HG02840 (cell line): ENCODE results near the gene SLC31A1.
"Not testable (repeated sequence)": the region's sequence is repeated elsewhere in the genome, so short reads cannot be mapped to it uniquely, and the experiment has no call there.

Experiments
- ATAC-seq: cut with Tn5 transposase; IDR thresholded peaks from one replicate; pipeline ENCODE4 v1.9.1; 2021; ENCODE audit warnings: mild to moderate bottlenecking, moderate library complexity, moderate number of reproducible peaks; ENCODE audit not compliant: unreplicated experiment, low FRiP score

Gene SLC31A1

DNA sequence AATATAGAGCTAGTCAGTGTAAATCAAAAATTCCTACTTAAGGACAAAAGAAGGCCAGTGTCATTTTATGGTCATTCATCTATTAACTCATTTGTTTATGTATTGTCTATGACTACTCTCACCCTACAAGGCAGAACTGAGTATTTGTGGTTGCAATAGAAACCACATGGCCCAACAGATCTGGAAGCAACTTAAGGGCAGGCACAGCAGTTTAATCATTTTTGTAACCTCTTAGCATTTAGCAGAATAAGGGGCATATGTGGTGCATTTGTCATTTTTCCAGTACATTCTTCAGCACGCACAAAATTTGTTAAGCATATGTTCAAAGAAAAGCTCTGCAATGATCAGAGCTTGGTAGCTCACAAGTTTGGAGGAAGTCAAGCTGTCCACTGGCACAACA is 1.4 kb upstream of the SLC31A1 start:
- ATAC-seq, result no peak

DNA sequence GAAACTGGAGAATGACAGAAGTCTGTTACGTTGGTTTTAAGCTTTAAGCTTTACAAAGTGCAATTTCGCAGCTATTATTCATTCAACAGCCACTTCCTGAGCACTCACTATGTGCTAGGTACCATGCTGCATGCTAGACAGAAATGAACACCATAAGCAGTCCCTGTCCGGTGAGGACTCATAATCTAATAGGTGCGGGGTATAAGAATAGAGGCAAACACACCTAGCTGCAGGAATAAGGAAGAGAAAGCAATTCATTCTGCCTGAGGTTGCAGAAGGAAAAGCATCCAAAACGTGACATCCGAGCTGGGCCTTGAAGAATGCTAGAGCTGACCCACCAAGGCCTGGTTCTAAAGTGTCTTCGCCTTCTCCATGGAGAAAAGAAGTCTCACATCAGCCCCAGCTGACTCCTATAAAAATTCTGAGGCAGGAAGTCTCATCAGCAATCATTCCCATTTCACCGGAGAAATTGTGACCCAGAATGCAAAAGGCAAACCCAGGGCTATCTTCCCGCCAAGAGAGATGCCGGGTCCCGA is 809 bp upstream of the SLC31A1 start:
- ATAC-seq, result no peak

DNA sequence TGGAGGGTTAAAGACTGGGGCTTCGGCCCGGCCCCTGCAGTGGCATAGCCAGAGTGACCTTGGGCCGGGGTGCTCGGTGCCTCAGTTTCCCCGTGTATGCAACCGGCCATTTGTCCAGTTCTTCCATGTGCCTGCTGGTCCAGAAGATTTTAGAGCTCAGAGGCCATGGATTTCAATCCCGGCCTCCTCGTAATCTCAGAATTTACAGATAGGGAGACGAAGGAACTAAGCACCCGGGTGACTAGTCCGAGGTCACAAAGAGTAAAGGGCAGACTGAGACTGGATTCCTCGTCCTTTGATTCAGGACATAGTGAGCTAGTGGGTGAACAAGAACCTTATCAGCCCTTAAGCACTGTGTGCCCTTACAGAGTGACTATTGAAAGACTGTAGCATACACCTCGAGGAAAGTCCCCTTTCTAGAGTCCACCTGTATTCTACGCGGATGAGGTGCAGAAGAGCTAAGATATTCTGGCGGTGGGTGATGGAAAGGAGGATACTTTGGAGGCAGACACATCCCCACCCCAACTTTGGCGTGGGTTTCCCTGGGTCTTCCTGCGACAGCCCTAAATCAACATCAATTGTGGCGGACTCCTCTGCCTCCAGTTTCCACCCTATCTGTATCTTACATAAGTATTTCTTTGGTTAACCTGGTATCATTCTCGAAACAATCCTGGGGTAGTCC is 597 bp downstream of the SLC31A1 start:
- no peak for ATAC-seq

DNA sequence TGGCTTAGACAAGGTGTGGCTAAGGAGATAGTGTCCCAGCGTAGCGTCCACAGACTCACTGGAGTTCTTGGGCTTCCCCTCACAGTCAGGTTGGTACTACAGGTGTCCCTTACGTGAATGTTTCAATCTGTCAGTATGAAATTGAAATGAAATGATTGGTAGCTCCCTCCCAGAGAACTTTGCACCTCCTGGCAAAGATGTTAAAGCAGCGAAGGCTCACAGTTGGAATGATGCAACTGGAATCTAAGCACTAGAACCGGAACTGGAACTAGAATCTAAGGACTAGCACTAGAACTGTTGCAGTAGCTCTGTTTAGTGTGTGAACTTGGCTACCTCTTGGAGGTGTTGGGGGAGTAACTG is 1.1 kb downstream of the SLC31A1 start:
- ATAC-seq, result no peak

DNA sequence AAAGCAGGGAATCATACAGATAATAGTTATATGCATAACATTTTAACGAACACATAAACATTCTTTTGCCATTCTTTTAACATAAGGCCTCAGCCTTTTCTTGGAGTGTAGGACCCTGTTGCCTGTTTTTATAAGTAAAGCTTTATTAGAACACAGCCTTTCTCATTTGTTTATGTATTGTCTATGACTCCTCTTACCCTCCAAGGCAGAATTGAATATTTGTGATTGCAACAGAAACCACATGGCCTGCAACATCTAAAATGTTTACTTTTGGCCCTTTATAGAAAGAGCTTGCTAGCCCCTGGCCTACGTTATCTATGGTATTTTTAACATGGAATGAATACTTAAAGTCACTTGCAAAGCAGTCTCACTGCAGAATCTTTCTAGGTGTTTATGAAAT is 2.6 kb downstream of the SLC31A1 start:
- ATAC-seq, result no peak

DNA sequence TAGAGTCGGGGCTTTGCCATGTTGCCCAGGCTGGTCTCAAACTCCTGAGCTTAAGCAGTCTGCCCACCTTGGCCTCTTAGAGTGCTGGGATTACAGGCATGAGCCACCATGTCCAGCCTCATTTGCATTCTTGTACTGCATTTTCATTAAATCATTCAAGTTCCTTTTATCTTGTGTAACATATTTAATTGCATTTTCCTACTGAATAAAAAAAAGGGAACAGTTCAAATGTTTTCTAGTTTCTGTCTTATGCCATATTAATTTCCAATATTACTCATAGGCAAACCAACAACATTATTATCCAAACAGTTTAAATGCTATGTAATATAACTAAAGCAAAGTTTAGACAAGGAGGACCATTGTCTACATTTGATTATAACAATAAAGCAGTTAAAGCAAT is 6.1 kb downstream of the SLC31A1 start:
- ATAC-seq, result no peak

DNA sequence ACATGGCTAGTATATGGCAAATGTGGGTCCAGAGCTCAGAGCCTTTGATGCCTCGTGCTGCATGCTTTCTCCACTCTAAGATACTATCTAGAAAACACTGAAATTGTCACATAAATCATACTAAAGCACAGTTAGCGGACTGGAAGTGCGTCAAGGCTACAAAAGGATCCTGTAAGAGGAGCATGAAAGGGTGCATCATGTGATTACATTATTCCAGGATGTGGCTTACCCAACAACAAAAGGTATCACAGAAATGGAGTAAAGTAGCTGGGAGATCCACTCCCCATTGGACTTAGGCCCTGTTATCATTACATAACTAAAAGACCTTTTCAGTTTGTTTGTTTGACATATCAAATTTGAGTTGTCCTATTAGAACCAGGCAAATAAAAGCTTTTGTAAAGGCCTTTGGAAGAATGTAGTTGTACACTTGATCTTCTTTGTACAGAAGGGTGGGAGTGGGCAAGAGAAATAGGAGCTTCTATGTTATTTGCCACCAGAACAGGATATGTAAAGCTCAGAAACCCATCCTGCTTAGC is 6.9 kb downstream of the SLC31A1 start:
- no peak for ATAC-seq

DNA sequence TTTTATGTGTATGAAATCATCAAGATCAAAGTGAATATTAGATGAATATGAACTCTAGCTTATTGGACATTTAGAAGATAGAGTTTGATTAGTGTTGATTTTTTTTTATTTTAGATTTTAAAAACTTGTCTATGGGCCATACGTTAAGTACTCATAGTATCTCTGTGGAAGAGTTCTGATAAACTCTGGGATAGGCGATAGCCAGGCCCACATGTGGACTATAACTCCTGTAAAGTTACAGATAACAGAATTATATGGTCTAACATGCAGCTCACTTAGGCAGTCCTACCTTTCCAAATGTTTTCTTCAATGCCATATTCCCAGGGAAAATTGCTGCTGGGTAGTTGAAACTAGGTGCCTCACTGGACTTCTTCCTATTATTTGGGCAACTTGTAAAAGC is 10.4 kb downstream of the SLC31A1 start:
- ATAC-seq, result no peak

DNA sequence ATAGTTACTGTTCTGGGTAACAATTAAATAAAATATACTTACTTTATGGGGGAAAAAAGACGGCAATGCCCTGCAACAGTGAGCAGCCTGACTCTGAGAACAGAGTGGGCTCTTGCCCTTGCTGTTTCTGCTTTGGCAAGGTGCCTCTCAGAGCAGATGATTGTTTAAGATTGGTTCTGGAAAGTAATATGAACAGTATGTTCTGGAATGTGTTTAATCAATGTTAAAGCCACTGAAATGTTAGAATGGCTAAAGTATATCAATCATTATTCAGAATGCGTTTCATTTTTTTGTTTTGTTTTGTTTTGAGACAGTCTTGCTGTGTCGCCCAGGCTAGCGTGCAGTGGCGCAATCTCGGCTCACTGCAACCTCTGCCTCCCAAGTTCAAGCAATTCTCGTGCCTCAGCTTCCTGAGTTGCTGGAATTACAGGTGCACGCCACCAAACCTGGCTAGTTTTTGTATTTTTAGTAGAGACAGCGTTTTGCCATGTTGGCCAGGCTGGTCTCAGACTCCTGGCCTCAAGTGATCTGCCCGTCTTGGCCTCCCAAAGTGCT is 14.4 kb downstream of the SLC31A1 start:
- ATAC-seq, result not testable (repeated sequence)

DNA sequence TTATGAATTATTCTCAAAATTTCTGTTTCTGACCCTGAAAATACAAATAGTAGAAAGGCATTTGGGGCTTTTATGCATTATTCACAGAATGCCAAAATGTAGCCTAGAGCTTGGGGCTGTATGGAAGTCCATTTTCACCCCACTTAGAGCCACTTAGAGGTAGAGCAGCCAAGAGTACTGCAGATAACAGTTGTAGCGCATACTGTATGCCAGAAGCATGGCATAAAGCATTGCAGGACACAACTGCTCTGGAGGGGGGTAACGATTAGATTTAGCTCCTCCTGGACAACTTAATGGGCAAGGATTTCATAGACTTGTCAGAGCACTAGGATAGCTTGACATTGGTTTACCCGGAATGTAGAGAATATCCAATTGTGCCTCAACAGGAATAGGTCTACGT is 15.7 kb downstream of the SLC31A1 start:
- ATAC-seq, result no peak

DNA sequence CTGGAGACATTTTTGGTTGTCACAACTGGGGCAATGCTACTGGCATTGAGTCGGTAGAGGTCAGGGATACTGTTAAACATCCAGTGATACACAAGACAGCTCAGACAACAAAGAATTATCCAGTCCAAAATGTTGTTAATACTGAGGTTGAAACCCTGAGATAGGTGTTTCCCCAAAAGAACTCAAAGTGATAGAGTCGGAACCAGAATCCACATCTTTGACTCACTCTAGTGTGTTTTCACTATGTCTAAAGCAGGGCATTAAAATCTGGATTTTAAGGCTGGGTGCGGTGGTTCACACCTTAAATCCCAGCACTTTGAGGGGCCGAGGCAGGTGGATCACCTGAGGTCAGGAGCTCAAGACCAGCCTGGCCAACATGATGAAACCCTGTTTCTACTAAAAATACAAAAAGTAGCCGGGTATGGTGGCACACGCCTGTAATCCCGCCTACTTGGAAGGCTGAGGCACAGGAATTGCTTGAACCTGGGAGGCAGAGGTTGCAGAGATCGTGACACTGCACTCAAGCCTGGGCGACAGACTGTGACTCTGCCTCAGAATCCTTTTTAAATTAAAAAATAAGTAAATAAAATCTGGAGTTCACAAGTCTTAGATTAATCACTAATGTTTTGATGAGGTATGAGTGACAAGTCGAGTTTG is 17.0 kb downstream of the SLC31A1 start:
- no peak for ATAC-seq

DNA sequence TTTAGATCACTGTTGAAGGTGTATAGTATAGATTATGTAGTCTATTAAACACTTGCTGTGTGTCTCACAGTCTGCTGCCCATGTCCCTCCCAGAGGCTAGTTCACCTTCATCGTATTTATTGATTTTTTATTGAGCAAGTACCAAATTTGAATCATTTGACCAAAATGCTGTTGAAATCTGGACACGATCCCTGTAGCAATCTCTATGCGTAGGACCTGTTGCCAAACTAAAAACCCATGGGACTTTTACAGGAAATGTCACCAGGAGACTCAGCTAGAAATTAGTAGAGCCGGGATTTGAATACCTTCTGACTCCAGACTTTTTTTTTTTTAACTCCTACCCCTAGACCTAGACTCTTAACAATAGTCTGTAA is 17.5 kb downstream of the SLC31A1 start:
- no peak for ATAC-seq

DNA sequence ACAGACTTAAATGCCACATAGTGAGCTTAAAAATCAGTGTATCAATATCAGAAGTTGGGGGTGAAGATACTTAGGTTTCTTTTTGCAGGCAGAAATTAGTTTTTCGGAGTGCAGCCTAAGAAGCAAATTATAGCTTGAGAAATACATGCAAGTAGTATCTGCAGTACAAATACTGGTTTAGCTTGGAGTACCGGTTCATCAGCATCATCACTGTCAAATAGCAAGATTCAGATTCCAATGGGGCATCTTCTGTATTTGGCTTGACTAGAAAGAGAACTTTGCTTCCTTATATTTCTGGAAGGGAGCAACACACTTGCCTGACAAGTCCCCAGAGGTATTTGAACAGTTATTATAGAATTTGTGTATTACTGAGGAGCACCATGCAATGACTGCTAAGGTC is 19.8 kb downstream of the SLC31A1 start:
- ATAC-seq, result no peak

DNA sequence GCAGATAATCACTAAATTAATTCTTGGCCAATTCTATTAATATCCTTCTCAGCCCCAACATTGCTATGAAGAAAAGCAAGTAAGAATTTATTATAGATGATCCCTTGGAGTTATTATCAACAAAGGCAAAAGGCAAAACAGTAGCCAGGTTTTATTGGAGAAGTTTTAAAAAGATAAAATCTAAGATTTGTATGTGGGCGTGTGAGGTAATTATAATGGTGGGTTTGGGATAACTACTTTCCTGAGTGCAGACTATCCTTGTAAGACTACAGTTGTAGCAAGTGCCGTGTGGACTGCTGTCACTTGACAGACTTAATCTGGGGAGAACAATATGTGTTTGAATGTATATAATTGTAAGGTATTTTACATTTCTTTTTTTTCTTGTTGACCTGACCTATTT is 23.2 kb downstream of the SLC31A1 start:
- no peak for ATAC-seq

DNA sequence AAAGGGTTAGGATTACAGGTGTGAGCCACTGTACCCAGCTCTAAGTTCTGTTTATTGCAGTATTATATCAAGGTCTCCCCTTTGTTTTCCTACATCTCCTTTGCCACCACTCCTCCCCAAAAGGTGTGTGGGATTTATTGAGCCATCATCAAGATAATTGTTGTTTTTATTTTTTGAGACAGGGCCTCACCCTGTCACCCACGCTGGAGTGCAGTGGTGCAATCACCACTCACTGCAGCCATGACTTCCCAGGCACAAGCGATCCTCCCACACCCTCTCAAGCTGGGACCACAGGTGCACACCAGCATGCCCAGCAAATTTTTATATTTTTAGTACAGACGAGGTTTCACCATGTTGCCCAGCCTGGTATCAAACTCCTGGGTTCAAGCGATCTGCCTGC is 24.6 kb downstream of the SLC31A1 start:
- no peak for ATAC-seq

DNA sequence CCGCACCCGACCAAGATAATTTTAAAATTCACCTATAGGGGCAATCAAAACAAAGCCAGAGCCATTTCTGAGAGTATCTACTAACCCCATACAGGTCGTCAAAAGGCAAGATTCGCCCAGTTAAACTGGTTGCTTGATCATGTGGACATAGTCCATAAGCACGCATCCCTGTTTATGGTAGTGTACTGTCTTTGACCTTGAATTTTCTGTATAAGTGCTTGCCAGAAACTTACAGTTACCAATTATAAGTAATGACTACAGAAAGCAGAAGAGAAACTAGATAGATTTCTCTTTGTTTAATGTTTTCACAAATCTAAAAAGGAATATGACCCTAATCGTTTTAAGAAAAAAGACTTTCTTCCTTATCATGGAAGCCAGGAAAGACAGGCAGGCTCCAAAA is 25.6 kb downstream of the SLC31A1 start:
- ATAC-seq, result no peak

DNA sequence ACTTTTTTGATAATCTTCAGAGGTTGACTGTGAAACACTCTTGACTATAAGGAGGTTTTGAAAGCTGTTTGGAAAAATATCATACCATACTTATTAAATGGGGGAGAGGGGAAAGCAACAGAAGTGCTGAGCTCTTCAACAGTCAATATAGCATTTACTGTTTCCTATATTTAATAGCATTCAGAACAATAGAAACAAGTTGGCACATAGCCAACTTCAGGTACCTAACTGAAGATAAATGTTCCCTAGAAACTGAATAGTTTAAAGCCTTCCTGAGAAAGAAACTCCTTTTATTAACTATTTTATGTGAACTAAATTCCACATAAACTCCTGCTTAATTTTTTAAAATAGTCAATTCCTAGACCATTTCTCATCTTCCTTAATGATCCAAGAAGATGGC is 26.3 kb downstream of the SLC31A1 start:
- no peak for ATAC-seq

DNA sequence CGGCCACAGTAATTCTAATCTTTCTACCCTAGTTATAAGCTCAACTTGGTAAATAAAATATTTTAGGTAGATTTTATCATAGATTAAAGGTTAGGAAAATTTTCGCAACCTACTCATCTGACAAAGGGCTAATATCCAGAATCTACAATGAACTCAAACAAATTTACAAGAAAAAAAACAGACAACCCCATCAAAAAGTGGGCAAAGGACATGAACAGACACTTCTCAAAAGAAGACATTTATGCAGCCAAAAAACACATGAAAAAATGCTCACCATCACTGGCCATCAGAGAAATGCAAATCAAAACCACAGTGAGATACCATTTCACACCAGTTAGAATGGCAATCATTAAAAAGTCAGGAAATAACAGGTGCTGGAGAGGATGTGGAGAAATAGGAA is 28.3 kb downstream of the SLC31A1 start:
- ATAC-seq, result not testable (repeated sequence)

DNA sequence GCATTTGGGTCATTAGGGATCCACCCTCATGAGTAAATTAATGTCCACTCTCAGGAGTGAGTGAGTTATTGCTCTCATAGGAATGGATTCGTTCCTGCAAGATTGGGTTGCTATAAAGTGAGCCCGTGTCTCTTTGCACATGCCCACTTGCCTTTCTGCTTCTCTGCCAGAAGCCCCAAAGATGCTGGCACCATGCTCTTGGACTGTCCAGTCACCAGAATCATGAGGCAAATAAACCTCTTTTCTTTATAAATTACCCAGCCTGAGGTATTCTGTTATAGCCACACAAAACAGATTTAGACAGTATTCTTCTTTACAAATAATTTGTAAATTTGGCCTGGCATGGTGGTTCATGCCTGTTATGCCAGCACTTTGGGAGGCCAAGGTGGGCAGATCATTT is 29.5 kb downstream of the SLC31A1 start:
- ATAC-seq, result no peak

DNA sequence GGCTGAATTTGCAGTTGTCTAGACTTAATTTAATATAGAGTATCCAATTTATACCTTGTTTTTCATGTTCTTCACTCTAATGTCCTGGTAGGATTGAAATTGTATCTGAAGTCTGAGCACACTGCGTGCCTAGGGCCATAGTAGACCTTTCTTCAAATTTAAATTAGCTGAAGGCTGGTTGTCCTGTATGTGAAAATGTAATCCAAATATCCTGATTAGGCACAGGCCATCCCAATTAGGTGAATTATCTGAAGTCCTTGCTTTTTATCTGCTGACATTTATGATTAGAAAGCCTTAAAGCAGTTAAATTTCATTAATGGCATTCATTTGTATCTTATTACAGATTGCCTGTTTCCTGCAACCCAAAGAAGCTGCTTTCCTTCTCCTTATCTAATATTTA is 33.6 kb downstream of the SLC31A1 start:
- no peak for ATAC-seq

DNA sequence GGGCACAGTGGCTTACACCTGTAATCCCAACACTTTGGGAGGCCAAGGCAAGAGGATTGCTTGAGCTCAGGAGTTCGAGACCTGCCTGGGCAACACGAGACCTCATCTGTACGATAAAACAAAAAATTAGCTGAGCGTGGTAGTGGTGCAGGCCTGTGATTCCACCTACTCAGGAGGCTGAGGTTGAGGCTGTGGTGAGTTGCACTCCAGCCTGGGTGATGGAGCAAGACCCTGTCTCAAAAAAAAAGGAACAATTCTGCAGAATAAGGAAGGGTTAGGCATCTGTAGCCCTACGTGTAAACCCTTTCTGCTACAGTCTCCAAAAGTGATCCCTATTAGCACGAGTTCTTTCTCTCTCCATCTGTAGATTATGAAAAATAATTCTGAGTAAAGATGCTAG is 34.1 kb downstream of the SLC31A1 start:
- no peak for ATAC-seq

DNA sequence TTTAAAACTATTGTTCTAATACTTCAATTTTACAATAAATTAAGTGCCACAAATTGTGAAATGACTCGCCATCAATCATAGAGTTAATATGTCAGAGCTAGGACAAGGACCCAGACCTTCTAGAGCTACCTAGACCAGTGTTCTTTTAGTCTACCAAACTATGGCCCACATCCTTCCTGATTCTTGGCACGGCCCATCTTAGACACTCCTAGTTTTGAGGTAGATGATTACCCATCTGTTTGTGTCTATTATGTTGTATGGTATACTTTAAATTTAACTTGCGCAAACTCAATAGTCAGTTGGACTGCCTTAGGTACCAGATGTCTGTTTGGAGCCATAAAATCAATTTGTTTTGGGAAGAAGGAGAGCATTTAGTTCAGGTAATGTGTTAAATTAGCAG is 36.5 kb downstream of the SLC31A1 start:
- ATAC-seq, result no peak
